Large intestine (tissue), 3 donors: ENCODE data around the gene HTT. TPM values are rescaled to one million over a fixed set of nuclear protein-coding genes. Genes with fewer than 3 reads are reported as not detected.

Experiments
- DNase-seq, 2 donors: peaks; one replicate each; pipeline versions ENCODE4 v3.0.0 to v3.0.0-alpha.2; 2013
- H3K27ac ChIP-seq: one replicate; pipeline ENCODE4 v1.5.1; 2013; ENCODE audit warnings: low read length
- H3K27me3 ChIP-seq: 2 replicates; pipeline ENCODE4 v1.6.1; 2013; ENCODE audit warnings: low read length; ENCODE audit not compliant: control insufficient read depth, insufficient read depth
- H3K36me3 ChIP-seq: 2 replicates; pipeline ENCODE4 v1.6.1; 2013; ENCODE audit warnings: low read length; ENCODE audit not compliant: control insufficient read depth, insufficient read depth
- H3K4me1 ChIP-seq: one replicate; pipeline ENCODE4 v1.6.1; 2013; ENCODE audit warnings: low read length; ENCODE audit not compliant: control insufficient read depth, insufficient read depth
- H3K4me3 ChIP-seq: one replicate; pipeline ENCODE4 v1.5.1; 2013; ENCODE audit warnings: low read length
- H3K9me3 ChIP-seq: one replicate; pipeline ENCODE4 v1.6.1; 2013; ENCODE audit warnings: mild to moderate bottlenecking, low read depth, low read length, moderate library complexity; ENCODE audit not compliant: control insufficient read depth
- WGBS: methylation state at CpG from one replicate; pipeline ENCODE4 v1.1.5; 2013; ENCODE audit warnings: low lambda C conversion rate; ENCODE audit not compliant: insufficient coverage; 5-methylcytosine and 5-hydroxymethylcytosine counted together
- polyA plus RNA-seq: library from polyadenylated mRNA; unstranded; fragments of 120-200 nt; gene quantifications from one replicate; pipeline ENCODE4 v1.2.1, GENCODE V29; 2013

The HTT gene
- polyA plus RNA-seq, 1 donor, result 29.8 TPM

GRCh38 chr4:3200423-3201090 is 126.1 kb downstream of the HTT start:
- H3K27ac ChIP-seq, result no peak overlapping the region
- H3K36me3 ChIP-seq, result peaks cover 62% of the 10 kb centered on the region
- WGBS, result 100% methylated on average over 1 of the region's 8 CpGs
- no peak overlapping the region for H3K4me3 ChIP-seq
- H3K27me3 ChIP-seq, result no peaks in the 10 kb centered on the region
- H3K9me3 ChIP-seq, result no peaks in the 10 kb centered on the region
- no peak for DNase-seq
- H3K4me1 ChIP-seq, result no peaks in the 10 kb centered on the region

- H3K27ac ChIP-seq, result no peak overlapping the region
- no peaks in the 10 kb centered on the region for H3K4me1 ChIP-seq
- H3K9me3 ChIP-seq, result no peaks in the 10 kb centered on the region
- H3K4me3 ChIP-seq, result no peak overlapping the region
- H3K27me3 ChIP-seq, result no peaks in the 10 kb centered on the region
- 96% methylated on average over 4 of the region's 11 CpGs for WGBS
- no peak for DNase-seq
- peaks cover 59% of the 10 kb centered on the region for H3K36me3 ChIP-seq
Observed at GRCh38 chr4:3201718-3202702, 127.5 kb downstream of the HTT start.

DNA sequence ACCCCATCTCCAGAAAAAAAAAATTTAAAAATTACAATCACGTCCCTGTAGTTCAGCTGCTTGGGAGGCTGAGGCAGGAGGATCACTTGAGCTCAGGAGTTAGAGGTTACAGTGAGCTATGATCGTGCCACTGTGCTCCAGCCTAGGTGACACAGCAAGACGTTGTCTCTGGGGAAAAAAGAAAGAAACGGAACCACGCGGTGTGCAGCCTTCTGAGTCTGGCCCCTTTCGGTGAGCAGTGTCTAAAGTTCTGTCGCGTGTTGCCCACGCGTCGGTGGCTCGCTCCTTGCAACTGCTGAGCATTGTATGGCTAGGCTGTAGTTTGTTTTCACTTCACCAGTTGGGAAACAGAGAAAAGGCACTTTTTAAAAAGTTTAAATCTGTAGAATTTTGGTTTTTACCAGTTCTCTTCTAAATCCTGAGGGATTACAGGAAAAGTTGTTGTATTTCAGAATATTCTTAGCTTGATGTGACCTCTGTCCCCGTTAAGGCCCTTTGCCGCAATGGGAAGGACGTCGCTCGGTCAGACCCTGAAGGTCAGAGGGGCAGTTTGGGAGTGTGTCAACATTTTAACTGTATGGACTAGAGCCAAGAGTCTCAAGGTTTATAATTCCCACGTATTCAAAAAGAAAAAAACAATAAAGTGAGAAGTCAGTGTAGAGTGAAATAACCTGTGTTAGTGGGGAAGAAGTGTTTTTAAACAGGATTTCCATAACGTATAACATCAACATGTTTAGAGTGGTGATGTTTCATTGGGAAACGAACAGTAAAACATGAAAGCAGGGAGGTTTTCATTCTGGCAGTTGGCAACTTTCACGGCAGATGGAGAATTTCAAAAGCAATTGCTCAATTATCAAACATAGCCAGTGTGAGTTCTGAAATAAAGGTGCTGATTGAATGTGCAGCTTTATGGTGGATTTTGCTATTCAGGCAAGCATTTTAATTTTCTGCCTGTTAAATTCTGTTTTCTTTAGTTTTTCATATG is 128.6 kb downstream of the HTT start:
- H3K27ac ChIP-seq, result no peak overlapping the region
- H3K36me3 ChIP-seq, result peaks cover 52% of the 10 kb centered on the region

GRCh38 chr4:3203971-3204431 is 129.5 kb downstream of the HTT start:
- Histone ChIP-seq H3K9me3 (no peaks in the 10 kb centered on the region), H3K4me1 (no peaks in the 10 kb centered on the region), H3K27ac (no peak overlapping the region), H3K27me3 (no peaks in the 10 kb centered on the region), H3K4me3 (no peak overlapping the region), H3K36me3 (peaks cover 50% of the 10 kb centered on the region)
- WGBS, result no CpG with 5 or more reads among the region's 8 CpGs
- DNase-seq, result no peak

More for the DNA sequence above, 128.6 kb downstream of the HTT start:
- no peaks in the 10 kb centered on the region for H3K27me3 ChIP-seq
- DNase-seq, result no peak
- H3K4me1 ChIP-seq, result no peaks in the 10 kb centered on the region
- 66% methylated on average over 4 of the region's 22 CpGs for WGBS
- no peak overlapping the region for H3K4me3 ChIP-seq
- H3K9me3 ChIP-seq, result no peaks in the 10 kb centered on the region

DNA sequence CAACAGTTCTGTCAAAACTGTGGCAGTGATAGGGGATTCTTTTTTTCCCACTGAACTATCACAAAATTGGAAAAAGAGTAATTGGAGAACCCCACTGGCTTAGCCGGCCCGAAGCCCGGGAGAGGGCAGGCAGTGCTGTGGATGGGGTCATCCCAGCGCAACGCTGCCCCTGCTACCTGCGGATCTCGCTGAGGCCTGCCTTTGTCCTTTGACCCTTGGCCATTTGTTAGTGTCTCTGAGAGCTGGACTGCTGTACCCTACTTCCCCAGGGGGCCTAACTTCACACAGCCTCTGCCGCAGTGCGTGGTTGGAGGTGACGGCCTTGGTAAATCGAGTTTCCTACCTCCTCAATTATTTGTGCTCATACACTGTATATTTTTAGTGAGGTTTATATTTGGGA is 131.5 kb downstream of the HTT start:
- no peaks in the 10 kb centered on the region for H3K9me3 ChIP-seq
- H3K4me1 ChIP-seq, result no peaks in the 10 kb centered on the region
- H3K4me3 ChIP-seq, result no peak overlapping the region
- no peak overlapping the region for H3K27ac ChIP-seq
- no peaks in the 10 kb centered on the region for H3K27me3 ChIP-seq
- WGBS, result no CpG with 5 or more reads among the region's 11 CpGs
- DNase-seq, result no peak
- H3K36me3 ChIP-seq, result peaks cover 54% of the 10 kb centered on the region

DNA sequence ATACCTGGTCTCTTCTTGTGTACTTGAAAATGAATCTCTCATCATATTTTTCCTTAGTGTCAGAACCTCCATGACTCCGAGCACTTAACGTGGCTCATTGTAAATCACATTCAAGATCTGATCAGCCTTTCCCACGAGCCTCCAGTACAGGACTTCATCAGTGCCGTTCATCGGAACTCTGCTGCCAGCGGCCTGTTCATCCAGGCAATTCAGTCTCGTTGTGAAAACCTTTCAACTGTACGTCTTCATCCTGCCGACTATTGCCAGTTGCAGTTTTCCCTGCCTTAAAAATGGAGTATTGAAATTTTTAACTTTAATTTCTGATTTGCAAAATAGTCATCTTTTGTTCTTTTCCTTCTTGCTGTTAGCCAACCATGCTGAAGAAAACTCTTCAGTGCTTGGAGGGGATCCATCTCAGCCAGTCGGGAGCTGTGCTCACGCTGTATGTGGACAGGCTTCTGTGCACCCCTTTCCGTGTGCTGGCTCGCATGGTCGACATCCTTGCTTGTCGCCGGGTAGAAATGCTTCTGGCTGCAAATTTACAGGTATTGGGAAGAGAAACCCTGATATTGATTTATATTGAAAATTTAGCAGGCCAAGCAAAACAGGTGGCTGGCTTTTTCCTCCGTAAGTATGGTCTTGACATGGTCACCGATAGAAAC is 132.1 kb downstream of the HTT start:
- Histone ChIP-seq H3K27ac (no peak overlapping the region), H3K36me3 (peaks cover 55% of the 10 kb centered on the region), H3K4me3 (no peak overlapping the region), H3K27me3 (no peaks in the 10 kb centered on the region), H3K9me3 (no peaks in the 10 kb centered on the region), H3K4me1 (no peaks in the 10 kb centered on the region)
- 100% methylated on average over 3 of the region's 18 CpGs for WGBS
- DNase-seq, result no peak

DNA sequence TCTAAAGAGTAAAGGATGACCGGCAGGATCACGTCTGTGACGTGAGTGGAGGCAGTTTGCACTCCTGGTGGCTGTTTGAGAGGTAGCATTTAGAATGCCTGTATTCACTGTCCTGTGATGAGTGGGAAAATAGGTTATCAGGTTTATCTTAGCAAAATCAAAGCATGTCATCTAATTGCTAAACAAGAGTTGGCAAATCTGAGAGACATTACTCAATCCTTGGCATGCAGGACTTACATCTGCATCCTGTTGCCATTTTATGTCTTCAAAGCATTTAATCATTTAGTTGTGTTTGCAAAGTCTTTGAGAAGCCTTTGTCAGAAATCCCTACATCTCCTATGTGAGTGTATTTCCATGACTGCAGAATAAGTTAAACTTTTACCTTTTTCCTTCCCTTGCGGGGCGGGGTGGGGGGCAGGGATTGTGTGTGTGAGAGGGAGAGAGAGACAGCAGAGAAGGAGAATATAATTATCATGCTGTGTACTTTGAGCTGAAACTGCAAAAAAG is 133.1 kb downstream of the HTT start:
- H3K36me3 ChIP-seq, result peaks cover 61% of the 10 kb centered on the region
- H3K9me3 ChIP-seq, result no peaks in the 10 kb centered on the region
- H3K27ac ChIP-seq, result no peak overlapping the region
- no peak overlapping the region for H3K4me3 ChIP-seq
- WGBS, result 80% methylated on average over 1 of the region's 5 CpGs
- no peaks in the 10 kb centered on the region for H3K4me1 ChIP-seq
- no peaks in the 10 kb centered on the region for H3K27me3 ChIP-seq
- DNase-seq, result no peak

- H3K27me3 ChIP-seq, result no peaks in the 10 kb centered on the region
- peaks cover 70% of the 10 kb centered on the region for H3K36me3 ChIP-seq
- no peak overlapping the region for H3K27ac ChIP-seq
- H3K4me1 ChIP-seq, result peaks cover 3% of the 10 kb centered on the region
- no peak overlapping the region for H3K4me3 ChIP-seq
- WGBS, result no CpG with 5 or more reads among the region's 14 CpGs
- H3K9me3 ChIP-seq, result no peaks in the 10 kb centered on the region
- DNase-seq, result no peak
Observed at GRCh38 chr4:3208826-3209225, 134.3 kb downstream of the HTT start.

- Histone ChIP-seq H3K4me3 (no peak overlapping the region), H3K36me3 (peaks cover 68% of the 10 kb centered on the region), H3K9me3 (no peaks in the 10 kb centered on the region), H3K4me1 (peaks cover 3% of the 10 kb centered on the region), H3K27ac (no peak overlapping the region), H3K27me3 (no peaks in the 10 kb centered on the region)
- no peak for DNase-seq
- WGBS, result no CpG with 5 or more reads among the region's 17 CpGs
Observed at GRCh38 chr4:3209551-3210325, 135.3 kb downstream of the HTT start.
